Measurements from ENCODE around the gene IFNW1. TPM values are rescaled to one million over a fixed set of nuclear protein-coding genes. Genes with fewer than 3 reads are reported as not detected.
"Not testable (repeated sequence)": the region's sequence is repeated elsewhere in the genome, so short reads cannot be mapped to it uniquely, and the experiment has no call there.

IFNW1 gene
- total RNA-seq, 4 donors from 2014 or later = not detected

DNA sequence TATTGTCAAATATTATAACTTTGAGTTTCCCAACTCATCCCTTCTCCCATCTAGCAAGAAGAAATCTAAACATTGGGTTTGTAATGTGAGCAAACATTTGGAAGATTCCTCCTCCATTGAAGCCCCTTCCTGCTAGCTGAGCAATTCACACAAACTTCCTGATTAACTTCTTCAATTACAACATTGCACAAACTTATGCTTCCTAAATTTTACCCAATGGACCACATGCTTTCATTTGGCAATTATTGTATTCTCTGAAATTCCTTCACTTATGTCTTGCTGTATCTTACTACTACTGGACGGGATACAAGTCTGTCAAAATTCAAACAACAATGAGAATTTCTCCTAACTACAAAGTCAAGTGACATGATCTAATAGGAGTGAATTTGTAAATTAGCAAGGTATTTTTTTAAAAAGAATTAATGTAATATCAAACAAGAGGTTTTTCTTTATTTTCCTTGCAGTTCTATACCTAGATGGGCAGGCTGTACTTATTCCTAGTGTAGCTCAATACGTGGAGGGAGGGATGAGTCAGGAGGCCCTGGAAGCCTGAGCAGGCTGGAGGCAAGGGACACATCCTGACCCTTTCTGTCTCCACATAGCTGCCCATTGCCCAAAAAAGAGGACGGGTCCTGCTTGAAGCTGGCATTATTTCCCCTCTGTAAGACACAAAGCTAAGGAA is 11.8 kb upstream of the IFNW1 start:
- Histone ChIP-seq H3K4me1 (peaks cover 0 to 5% (median 0%) of the 10 kb centered on the region in 3 donors), H3K27me3 (no peaks in the 10 kb centered on the region), H3K36me3 (no peaks in the 10 kb centered on the region), H3K9me3 (no peaks in the 10 kb centered on the region), H3K27ac (no peak overlapping the region), H3K4me3 (no peak overlapping the region)
- intact Hi-C loops (cut with DNase I) = no loop called here
- 27 to 53% methylated on average over 3 of the region's 3 CpGs for WGBS, 2 donors
- TF ChIP-seq, protein P1, sequence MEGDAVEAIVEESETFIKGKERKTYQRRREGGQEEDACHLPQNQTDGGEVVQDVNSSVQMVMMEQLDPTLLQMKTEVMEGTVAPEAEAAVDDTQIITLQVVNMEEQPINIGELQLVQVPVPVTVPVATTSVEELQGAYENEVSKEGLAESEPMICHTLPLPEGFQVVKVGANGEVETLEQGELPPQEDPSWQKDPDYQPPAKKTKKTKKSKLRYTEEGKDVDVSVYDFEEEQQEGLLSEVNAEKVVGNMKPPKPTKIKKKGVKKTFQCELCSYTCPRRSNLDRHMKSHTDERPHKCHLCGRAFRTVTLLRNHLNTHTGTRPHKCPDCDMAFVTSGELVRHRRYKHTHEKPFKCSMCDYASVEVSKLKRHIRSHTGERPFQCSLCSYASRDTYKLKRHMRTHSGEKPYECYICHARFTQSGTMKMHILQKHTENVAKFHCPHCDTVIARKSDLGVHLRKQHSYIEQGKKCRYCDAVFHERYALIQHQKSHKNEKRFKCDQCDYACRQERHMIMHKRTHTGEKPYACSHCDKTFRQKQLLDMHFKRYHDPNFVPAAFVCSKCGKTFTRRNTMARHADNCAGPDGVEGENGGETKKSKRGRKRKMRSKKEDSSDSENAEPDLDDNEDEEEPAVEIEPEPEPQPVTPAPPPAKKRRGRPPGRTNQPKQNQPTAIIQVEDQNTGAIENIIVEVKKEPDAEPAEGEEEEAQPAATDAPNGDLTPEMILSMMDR (IDR thresholded peaks at IDR 0.05) = no peak
- no peak for TF ChIP-seq POLR2A (IDR thresholded peaks at IDR 0.05)
- no peak for DNase-seq

DNA sequence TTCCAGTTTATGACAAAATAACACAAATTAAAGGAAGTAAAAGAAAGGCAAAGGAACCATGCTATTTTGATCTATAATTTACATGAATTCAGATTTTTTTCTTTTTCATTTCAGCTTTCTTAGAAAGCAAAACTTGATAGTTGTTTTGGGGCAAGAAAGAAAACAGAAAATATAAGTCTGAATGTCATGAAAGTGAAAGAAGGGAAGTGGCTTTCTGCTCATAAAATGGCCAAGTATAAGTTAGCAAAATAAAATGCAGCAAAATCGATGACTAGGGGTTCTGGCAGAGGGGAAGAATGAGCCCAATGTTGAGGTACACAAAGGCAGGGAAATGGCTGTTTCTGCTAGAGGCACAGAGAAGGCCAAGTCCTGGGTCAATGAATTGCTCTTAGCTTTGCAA is 3.0 kb upstream of the IFNW1 start:
- intact Hi-C loops (cut with DNase I) = no loop called here
- no peaks in the 10 kb centered on the region for H3K27me3 ChIP-seq
- H3K4me1 ChIP-seq = no peaks in the 10 kb centered on the region
- H3K27ac ChIP-seq = no peak overlapping the region
- 31 to 50% methylated on average over 1 of the region's 1 CpG for WGBS, 2 donors
- TF ChIP-seq POLR2A (IDR thresholded peaks at IDR 0.05) = no peak
- TF ChIP-seq, protein P1 (IDR thresholded peaks at IDR 0.05) = no peak
- no peaks in the 10 kb centered on the region for H3K9me3 ChIP-seq
- H3K4me3 ChIP-seq = no peak overlapping the region
- no peaks in the 10 kb centered on the region for H3K36me3 ChIP-seq
- no peak for DNase-seq

DNA sequence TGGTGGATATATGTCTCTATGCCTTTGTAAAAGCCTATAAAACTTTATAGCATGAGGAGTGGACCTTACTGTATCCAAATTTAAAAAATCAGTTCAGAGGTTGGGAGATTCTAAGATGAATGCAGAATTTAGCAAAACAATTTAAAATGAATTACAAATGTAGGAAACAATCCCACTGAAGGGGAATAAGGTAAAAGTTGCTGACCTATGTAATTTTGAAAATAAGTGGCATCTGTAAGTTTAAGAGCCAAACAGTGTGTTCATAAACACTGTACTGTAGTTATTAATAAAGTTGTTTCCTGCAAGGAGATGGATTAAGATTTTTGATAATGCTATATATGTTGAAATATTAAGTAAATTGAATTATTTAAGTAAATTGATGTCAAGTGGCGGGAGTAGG is 4.6 kb downstream of the IFNW1 start:
- H3K4me3 ChIP-seq = no peak overlapping the region
- no peaks in the 10 kb centered on the region for H3K4me1 ChIP-seq
- H3K9me3 ChIP-seq = no peaks in the 10 kb centered on the region
- no peaks in the 10 kb centered on the region for H3K27me3 ChIP-seq
- no peak for TF ChIP-seq POLR2A (IDR thresholded peaks at IDR 0.05)
- TF ChIP-seq, protein P1 (IDR thresholded peaks at IDR 0.05) = no peak
- H3K36me3 ChIP-seq = no peaks in the 10 kb centered on the region
- 0 to 96% methylated on average over 1 of the region's 1 CpG for WGBS, 2 donors
- H3K27ac ChIP-seq = no peak overlapping the region
- no peak for DNase-seq
- intact Hi-C loops (cut with DNase I) = no loop called here

DNA sequence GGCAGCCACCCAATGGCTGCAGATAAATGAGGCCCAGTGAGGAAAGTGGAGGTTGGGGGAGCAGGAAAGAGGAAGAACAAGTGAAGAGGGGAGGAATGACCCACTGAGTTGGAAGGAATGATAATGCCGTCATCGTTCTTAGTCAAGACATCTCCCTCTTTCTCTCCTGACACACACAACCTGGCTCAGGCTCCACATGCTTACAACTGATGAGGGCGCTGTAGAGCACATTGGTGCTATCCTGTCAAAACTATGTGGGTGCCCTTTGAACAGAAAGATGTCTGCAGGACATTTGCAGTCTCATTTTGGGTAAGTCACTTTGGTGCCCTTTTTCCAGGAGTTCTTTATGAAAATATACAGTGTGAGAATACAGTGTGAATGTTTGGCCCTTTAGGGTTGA is 5.9 kb downstream of the IFNW1 start:
- Histone ChIP-seq H3K9me3 (no peaks in the 10 kb centered on the region), H3K27me3 (no peaks in the 10 kb centered on the region), H3K36me3 (no peaks in the 10 kb centered on the region), H3K27ac (no peak overlapping the region), H3K4me3 (no peak overlapping the region), H3K4me1 (no peaks in the 10 kb centered on the region)
- no peak for TF ChIP-seq POLR2A (IDR thresholded peaks at IDR 0.05)
- TF ChIP-seq, protein P1 (IDR thresholded peaks at IDR 0.05) = no peak
- no peak for DNase-seq
- WGBS, 2 donors = 76 to 87% methylated on average over 3 of the region's 3 CpGs
- intact Hi-C loops (cut with DNase I) = no loop called here

DNA sequence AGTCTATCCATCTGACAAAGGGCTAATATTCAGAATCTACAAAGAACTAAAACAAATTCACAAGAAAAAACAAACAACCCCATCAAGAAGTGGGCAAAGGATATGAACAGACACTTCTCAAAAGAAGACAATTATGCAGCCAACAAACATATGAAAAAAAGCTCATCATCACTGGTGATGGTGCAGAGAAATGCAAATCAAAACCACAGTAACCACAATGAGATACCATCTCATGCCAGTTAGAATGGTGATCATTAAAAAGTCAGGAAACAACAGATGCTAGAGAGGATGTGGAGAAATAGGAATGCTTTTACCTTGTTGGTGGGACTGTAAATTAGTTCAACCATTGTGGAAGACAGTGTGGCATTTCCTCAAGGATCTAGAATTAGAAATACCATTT is 13.4 kb downstream of the IFNW1 start:
- intact Hi-C loops (cut with DNase I); H3K4me1 ChIP-seq; DNase-seq; H3K4me3 ChIP-seq; H3K27ac ChIP-seq; H3K27me3 ChIP-seq; H3K36me3 ChIP-seq; H3K9me3 ChIP-seq: not testable (repeated sequence)
